ENCODE data around the gene CSNK1D.

CSNK1D gene

GRCh38 chr17:82231312-82231561 is 42.3 kb downstream of the CSNK1D start:
- H3K4me3 ChIP-seq (ENCODE audit: low read length) = peak overlapping the region; percentile 89
- H3K9me3 ChIP-seq (replicated peaks; ENCODE audit: low read length) = no peaks in the 10 kb centered on the region
- H3K9ac ChIP-seq (ENCODE audit: low read depth, low read length) = peak overlapping the region; percentile 72
- H3K4me2 ChIP-seq (ENCODE audit: low read length) = peak overlapping the region; percentile 92
- no peaks in the 10 kb centered on the region for H3K27me3 ChIP-seq (ENCODE audit: control insufficient read depth, insufficient read depth, low read length)
- peaks cover 38% of the 10 kb centered on the region for H3K36me3 ChIP-seq (ENCODE audit: insufficient read depth, low read length)
- H3K4me1 ChIP-seq (ENCODE audit: control insufficient read depth, insufficient read depth, low read length) = peaks cover 60% of the 10 kb centered on the region

GRCh38 chr17:82230609-82231311 is 42.7 kb downstream of the CSNK1D start:
- H3K9ac ChIP-seq (ENCODE audit: low read depth, low read length) = peak overlapping the region; percentile 91

DNA sequence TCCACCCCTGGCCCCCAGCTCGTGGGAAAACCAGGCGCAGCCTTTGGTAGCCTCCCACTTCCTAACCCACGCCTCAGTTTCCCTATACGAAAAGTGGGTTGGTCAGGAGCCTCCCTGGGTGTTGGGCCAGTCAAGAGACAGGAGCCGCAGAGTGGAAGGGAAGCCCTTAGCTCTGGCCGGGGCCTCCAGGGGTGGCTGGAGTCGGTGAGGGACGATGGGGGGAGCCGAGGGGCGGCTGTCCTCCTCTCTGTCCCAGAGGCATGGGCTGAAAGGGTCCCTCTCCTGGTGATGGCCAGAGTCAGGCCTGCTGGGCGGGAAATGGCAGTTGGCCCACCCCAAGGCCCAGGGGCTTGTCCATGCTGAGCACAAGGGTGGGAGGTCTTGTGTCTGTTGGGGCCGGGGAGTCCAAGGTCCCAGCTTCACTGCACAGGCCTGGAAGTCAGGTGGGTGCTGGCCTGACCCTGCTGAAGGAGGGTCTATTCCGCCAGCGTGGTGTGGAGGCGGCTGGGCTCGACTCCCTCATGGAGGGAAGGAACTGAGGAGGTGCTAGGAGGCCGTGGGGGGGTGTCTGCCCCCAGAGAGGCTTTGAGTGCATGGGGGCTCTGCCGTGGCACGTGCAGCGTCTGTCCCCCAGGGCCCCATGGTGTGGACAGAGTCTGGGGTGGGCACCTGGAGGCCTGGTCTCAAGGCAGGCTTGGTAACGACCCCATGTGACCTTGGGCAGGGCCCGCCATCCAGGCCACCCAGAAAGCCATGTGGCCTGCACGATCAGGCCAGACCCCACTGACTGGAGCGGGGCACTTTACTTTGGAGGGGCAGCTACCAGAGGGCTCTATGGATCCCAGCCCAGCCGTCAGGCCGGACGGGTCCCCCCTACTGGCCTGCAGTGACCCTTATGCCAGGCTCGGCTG is 43.5 kb downstream of the CSNK1D start:
- Histone ChIP-seq H3K9ac (ENCODE audit: low read depth, low read length) (peak overlapping the region; percentile 91), H3K4me1 (ENCODE audit: control insufficient read depth, insufficient read depth, low read length) (peaks cover 48% of the 10 kb centered on the region), H3K4me2 (ENCODE audit: low read length) (peak overlapping the region; percentile 92), H3K4me3 (ENCODE audit: low read length) (peak overlapping the region; percentile 89), H3K27me3 (ENCODE audit: control insufficient read depth, insufficient read depth, low read length) (no peaks in the 10 kb centered on the region), H3K9me3 (replicated peaks; ENCODE audit: low read length) (no peaks in the 10 kb centered on the region), H3K36me3 (ENCODE audit: insufficient read depth, low read length) (peaks cover 25% of the 10 kb centered on the region)

More at GRCh38 chr17:82230609-82231311, 42.7 kb downstream of the CSNK1D start:
- Histone ChIP-seq H3K9me3 (replicated peaks; ENCODE audit: low read length) (no peaks in the 10 kb centered on the region), H3K4me3 (ENCODE audit: low read length) (peak overlapping the region; percentile 89), H3K36me3 (ENCODE audit: insufficient read depth, low read length) (peaks cover 33% of the 10 kb centered on the region), H3K27me3 (ENCODE audit: control insufficient read depth, insufficient read depth, low read length) (no peaks in the 10 kb centered on the region), H3K4me1 (ENCODE audit: control insufficient read depth, insufficient read depth, low read length) (peaks cover 55% of the 10 kb centered on the region), H3K4me2 (ENCODE audit: low read length) (peak overlapping the region; percentile 92)

DNA sequence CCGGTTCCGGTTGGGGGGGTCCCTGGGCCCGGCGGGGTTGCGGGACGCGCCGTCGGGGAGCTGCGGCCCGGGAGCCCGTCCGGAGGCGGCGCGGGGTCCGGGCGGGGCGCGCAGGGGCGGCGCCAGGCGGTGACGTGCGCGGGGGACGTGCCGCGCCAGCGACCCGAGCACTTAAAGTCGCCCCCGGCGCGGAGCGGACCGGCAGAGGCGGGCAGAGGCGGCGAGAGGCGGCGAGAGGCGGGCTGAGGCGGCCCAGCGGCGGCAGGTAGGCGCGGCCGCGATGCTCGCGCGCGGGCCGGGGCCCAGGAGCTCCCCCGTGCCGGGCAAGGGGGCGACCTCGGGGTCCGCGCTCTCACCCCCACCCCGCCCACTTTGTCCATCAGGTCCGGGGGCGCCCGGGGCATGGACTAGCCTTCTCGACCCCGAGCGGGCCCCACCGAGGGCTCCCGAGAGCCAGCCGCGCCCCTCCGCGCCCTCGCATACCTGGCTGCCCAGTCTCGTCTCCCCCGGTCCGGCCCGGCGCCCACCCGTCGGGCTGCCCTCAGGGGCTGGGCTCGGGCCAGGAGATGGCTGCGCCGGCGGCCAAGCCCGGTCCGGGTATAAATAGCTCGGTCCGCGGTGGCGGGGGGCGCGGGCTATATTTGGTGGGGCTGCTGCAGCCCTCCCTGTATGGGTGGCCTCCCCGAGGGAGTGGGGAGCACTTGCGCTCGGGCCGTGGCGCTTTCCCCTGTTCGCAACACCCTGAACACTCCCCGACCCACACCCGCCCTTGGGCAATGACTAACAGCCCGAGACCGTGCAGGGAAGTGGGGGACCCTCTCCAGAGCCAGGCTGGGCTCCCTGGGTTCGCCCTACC is 44.4 kb downstream of the CSNK1D start, which contains the start of gene SLC16A3:
TSS of gene SLC16A3 (plus strand) at position 201 of the 856 bp plus-strand sequence. CDS start 6,967 bp downstream, outside the sequence.
- Histone ChIP-seq H3K4me1 (ENCODE audit: control insufficient read depth, insufficient read depth, low read length) (peaks cover 39% of the 10 kb centered on the region), H3K9ac (ENCODE audit: low read depth, low read length) (peak within 1 kb of the TSS; percentile 91)

DNA sequence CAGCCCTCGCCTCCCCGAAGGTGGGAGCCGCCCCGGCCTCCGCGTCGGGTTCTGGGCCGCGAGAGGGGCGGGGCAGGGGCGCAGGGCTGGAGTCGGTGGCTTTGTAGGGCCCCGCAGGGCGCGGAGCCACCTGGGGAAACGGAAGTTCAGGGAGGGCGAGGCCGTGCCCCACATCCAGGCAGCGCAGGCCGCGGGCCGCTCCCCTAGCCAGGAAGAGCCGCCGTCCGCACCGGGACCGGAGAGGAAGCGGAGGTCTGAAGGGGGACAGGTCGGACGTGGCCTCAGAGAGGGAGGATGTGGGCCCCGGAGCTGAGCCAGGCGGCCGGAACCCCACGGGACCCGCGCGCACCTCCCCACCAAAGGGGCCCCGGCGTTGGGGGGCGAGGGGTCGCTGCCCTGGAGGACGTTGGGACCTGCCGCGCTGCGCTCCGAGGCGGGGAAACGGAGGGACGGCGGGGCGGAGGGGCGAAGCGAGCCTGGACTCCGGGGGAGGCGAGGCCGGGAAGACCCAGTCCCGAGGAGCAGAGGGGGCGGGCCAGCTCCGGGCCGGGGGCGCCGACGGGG is 45.1 kb downstream of the CSNK1D start:
- Histone ChIP-seq H3K9ac (ENCODE audit: low read depth, low read length) (peak overlapping the region; percentile 91), H3K9me3 (replicated peaks; ENCODE audit: low read length) (no peaks in the 10 kb centered on the region), H3K4me1 (ENCODE audit: control insufficient read depth, insufficient read depth, low read length) (peaks cover 37% of the 10 kb centered on the region), H3K27me3 (ENCODE audit: control insufficient read depth, insufficient read depth, low read length) (no peaks in the 10 kb centered on the region), H3K4me2 (ENCODE audit: low read length) (peak overlapping the region; percentile 92), H3K36me3 (ENCODE audit: insufficient read depth, low read length) (peaks cover 14% of the 10 kb centered on the region), H3K4me3 (ENCODE audit: low read length) (peak overlapping the region; percentile 89)

More for the DNA sequence above, 44.4 kb downstream of the CSNK1D start, which contains the start of gene SLC16A3:
- H3K36me3 ChIP-seq (ENCODE audit: insufficient read depth, low read length) = peaks cover 17% of the 10 kb centered on the region
- H3K4me3 ChIP-seq (ENCODE audit: low read length) = peak within 1 kb of the TSS; percentile 89
- no peaks in the 10 kb centered on the region for H3K9me3 ChIP-seq (replicated peaks; ENCODE audit: low read length)
- H3K27me3 ChIP-seq (ENCODE audit: control insufficient read depth, insufficient read depth, low read length) = no peaks in the 10 kb centered on the region
- H3K4me2 ChIP-seq (ENCODE audit: low read length) = peak within 1 kb of the TSS; percentile 92

- H3K9ac ChIP-seq (ENCODE audit: low read depth, low read length) = peak overlapping the region; percentile 91
- no peaks in the 10 kb centered on the region for H3K27me3 ChIP-seq (ENCODE audit: control insufficient read depth, insufficient read depth, low read length)
- H3K4me3 ChIP-seq (ENCODE audit: low read length) = no peak overlapping the region
These were observed 45.7 kb downstream of the CSNK1D start for GRCh38 chr17:82227629-82228277.

DNA sequence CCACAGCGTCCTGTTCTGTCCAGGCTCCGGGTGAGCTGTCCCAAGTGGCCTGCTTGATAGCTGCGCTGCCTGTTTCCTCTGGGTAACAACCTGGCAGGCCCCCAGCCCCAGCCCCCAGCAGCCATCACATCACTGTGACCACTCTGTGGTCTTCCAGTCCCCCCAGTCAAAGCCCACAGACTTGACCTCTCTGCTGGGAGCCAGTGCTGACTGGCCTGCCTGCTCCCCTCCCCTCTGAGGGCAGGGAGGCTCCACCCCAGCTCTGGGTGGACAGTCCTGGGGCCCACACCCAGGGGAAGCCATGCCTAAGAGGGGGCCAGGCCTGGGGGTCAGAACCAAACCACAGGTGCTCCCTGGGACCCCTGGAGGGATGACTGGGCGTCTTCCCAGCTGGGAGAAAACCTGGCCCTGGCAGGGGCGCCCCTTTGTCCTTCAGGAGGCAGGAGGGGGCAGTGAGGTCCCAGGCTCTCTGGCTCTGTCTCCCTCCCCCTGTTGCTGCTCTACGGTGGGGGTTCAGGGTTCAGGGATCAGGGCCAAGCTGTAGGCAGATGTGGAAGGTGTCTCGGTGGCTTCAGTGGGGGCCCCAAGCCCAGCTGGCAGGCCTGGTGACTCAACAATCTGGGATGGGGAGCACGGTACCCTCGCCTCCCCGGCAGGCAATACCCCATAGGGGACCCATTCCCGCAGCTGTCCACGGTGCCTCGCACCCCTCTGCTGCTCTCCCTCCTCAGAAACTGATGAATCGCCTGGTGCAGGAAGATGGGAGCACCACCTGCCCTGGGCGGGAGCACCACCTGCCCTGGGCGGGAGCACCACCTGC is 46.5 kb downstream of the CSNK1D start:
- no peak overlapping the region for H3K9ac ChIP-seq (ENCODE audit: low read depth, low read length)
- H3K27me3 ChIP-seq (ENCODE audit: control insufficient read depth, insufficient read depth, low read length) = no peaks in the 10 kb centered on the region
- H3K4me3 ChIP-seq (ENCODE audit: low read length) = no peak overlapping the region
- no peaks in the 10 kb centered on the region for H3K9me3 ChIP-seq (replicated peaks; ENCODE audit: low read length)
- peaks cover 29% of the 10 kb centered on the region for H3K4me1 ChIP-seq (ENCODE audit: control insufficient read depth, insufficient read depth, low read length)
- H3K4me2 ChIP-seq (ENCODE audit: low read length) = no peak overlapping the region
- H3K36me3 ChIP-seq (ENCODE audit: insufficient read depth, low read length) = peaks cover 4% of the 10 kb centered on the region

More at GRCh38 chr17:82227629-82228277, 45.7 kb downstream of the CSNK1D start:
- peak overlapping the region; percentile 92 for H3K4me2 ChIP-seq (ENCODE audit: low read length)
- H3K36me3 ChIP-seq (ENCODE audit: insufficient read depth, low read length) = peaks cover 8% of the 10 kb centered on the region
- H3K4me1 ChIP-seq (ENCODE audit: control insufficient read depth, insufficient read depth, low read length) = peaks cover 34% of the 10 kb centered on the region
- H3K9me3 ChIP-seq (replicated peaks; ENCODE audit: low read length) = no peaks in the 10 kb centered on the region

GRCh38 chr17:82226146-82226808 is 47.2 kb downstream of the CSNK1D start:
- Histone ChIP-seq H3K36me3 (ENCODE audit: insufficient read depth, low read length) (peaks cover 4% of the 10 kb centered on the region), H3K4me1 (ENCODE audit: control insufficient read depth, insufficient read depth, low read length) (peaks cover 22% of the 10 kb centered on the region), H3K4me3 (ENCODE audit: low read length) (no peak overlapping the region), H3K27me3 (ENCODE audit: control insufficient read depth, insufficient read depth, low read length) (no peaks in the 10 kb centered on the region), H3K4me2 (ENCODE audit: low read length) (no peak overlapping the region), H3K9me3 (replicated peaks; ENCODE audit: low read length) (no peaks in the 10 kb centered on the region), H3K9ac (ENCODE audit: low read depth, low read length) (no peak overlapping the region)

GRCh38 chr17:82225368-82226029 is 48.0 kb downstream of the CSNK1D start:
- H3K4me3 ChIP-seq (ENCODE audit: low read length) = no peak overlapping the region
- no peaks in the 10 kb centered on the region for H3K9me3 ChIP-seq (replicated peaks; ENCODE audit: low read length)

More at GRCh38 chr17:82225368-82226029, 48.0 kb downstream of the CSNK1D start:
- H3K9ac ChIP-seq (ENCODE audit: low read depth, low read length) = no peak overlapping the region
- H3K36me3 ChIP-seq (ENCODE audit: insufficient read depth, low read length) = peaks cover 4% of the 10 kb centered on the region
- H3K4me2 ChIP-seq (ENCODE audit: low read length) = no peak overlapping the region
- H3K27me3 ChIP-seq (ENCODE audit: control insufficient read depth, insufficient read depth, low read length) = no peaks in the 10 kb centered on the region
- peaks cover 16% of the 10 kb centered on the region for H3K4me1 ChIP-seq (ENCODE audit: control insufficient read depth, insufficient read depth, low read length)
